GM19239 (cell line): ENCODE results near the gene SPCS3.
"Not testable (repeated sequence)": the region's sequence is repeated elsewhere in the genome, so short reads cannot be mapped to it uniquely, and the experiment has no call there.

Source experiments
- DNase-seq: peaks from one replicate; pipeline ENCODE4 v3.0.0; 2011; ENCODE audit warnings: low spot score; ENCODE audit not compliant: insufficient read length
- FAIRE-seq: peaks from 2 replicates; lab custom pipeline; 2011; peaks lifted over from hg19 to GRCh38; lab: Jason Lieb, UNC

The SPCS3 gene

DNA sequence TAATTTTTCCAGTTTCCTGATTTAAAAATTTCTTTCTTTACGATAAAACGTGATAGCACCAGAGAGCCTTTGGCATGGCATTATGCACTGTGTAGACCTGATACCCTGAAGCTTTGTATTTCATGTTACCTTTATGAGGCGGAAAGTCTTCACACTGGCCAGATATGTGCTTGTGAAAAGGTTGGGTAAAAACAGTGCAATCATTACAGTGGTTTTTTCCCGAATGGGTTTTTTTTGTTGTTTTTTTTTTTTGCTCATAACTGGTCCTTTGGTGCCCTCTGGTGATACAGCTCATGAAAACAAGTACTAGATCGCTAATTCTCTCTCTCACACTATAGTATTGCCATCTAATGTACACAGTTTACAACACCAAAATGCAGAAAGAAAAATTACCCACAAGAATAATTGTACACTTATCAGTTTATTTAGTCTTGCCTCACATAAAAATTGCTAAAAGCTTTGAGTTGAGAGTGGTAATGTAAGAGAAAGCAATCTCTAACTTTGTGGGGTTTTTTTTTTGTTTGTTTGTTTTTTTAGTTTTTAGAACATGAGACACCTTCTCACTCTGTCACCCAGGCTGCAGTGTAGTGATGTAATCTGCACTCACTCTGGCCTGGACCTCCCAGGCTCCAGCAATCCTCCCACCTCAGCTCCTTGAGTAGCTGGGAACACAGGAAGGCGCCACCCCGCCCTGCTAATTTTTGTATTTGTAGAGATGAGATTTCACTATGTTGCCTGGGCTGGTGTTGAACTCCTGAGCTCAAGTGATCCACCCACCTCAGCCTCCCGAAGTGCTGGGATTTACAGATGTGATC, 21.3 kb downstream of the SPCS3 start:
- FAIRE-seq (peak; percentile 64), DNase-seq (peak; percentile 4)

DNA sequence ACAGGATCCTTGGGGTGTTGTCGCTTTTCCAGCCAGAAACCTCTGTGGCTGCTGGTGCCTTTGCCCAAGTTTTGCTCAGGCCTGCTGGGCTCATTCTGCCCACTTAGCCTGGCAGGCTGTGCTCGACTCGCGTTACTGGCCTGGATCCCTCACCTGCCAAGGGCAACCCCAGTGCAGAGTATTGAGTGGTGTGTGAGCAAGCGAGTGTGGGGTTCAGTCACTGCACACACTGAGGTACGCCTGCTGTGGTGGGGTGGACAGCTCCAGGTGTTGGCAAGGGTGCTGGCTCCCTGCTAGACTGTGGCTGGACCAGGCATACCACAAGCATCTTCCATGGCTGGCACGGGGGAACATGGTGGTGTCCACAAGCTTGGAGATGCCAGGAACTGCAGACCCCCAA, 22.6 kb downstream of the SPCS3 start:
- no peak for FAIRE-seq
- DNase-seq: no peak

DNA sequence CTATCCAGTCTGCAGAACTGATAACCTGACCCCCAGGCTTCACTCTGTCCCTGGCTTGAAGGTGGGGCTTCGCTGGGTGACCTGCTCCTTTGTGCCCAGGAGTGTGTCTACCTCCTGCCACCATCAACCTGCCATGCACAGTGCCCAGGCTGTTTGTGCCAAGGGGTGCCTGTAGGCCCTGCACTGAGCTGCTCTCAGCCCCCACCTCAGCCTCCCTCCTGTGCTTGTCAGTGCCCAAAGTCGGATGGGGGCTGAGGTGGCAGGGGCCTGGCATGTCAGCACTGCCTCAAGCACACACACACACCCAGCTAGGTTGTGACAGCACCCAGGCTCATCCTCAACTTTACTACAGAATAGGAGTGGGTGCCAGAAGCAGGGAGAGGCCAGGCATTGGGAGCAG, 23.5 kb downstream of the SPCS3 start:
- no peak for DNase-seq
- FAIRE-seq: no peak

DNA sequence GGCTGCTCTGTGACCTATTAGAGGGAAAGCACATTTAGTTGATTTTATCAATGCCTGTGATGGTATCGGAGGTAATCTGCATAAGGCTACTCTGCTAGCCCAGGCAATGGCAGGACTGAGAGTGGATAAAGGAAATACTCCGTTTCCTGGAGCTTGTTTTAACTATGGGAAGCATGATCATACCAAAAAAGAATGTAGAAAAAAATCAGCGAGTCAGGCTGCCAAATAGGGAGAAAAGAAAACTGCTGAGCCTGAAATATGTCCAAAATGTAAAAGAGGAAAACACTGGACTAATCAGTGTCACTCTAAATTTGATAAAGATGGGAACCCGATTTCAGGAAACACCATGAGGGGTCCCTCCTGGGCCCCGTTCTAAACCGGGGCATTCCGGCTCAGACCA, 25.6 kb downstream of the SPCS3 start:
- not testable (repeated sequence) for FAIRE-seq, DNase-seq

GRCh38 chr4:176346836-176347235, 27.1 kb downstream of the SPCS3 start:
- FAIRE-seq, DNase-seq: not testable (repeated sequence)

GRCh38 chr4:176350671-176351070, 30.9 kb downstream of the SPCS3 start:
- FAIRE-seq: no peak
- DNase-seq: no peak

- FAIRE-seq: no peak
Measured at GRCh38 chr4:176354884-176355283, 35.1 kb downstream of the SPCS3 start.

DNA sequence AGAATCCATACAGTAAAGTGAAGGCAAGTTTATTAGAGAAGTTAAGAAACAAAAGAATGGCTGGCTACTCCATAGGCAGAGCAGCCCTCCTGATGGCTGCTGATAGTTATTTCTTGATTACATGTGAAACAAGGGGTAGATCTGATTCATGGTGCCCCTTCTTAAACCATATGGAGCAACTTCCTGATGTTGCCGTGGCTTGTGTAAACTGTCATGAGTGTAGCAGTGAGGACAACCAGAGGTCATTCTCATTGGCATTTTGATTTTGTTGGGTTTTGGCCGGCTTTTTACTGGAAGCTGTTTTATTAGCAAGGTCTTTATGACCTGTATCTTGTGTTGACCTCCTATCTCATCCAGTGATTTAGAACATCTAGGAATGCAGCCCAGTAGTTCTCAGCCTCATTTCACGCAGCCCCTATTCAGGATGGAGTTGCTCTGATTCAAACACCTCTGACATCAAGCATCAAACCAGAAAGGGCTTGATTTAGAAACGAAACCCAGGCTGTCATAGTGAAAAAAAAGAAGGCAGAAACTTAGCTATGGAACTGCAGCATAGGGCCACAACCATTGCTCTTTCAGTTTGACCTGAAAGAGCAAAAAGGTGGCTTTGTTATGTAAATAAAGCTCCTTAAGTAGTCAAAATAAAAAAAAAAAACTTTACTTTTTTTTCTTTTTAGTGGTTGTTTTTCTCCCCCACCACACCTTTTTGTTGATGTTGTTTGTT, 37.8 kb downstream of the SPCS3 start:
- FAIRE-seq (peak; percentile 90), DNase-seq (peak; percentile 12)

More at GRCh38 chr4:176354884-176355283, 35.1 kb downstream of the SPCS3 start:
- no peak for DNase-seq

- FAIRE-seq (no peak), DNase-seq (no peak)
Measured at GRCh38 chr4:176358083-176358469, 38.3 kb downstream of the SPCS3 start.

GRCh38 chr4:176359590-176359989, 39.8 kb downstream of the SPCS3 start:
- no peak for DNase-seq

GRCh38 chr4:176360446-176360845, 40.7 kb downstream of the SPCS3 start:
- DNase-seq: no peak
- FAIRE-seq: no peak

More at GRCh38 chr4:176359590-176359989, 39.8 kb downstream of the SPCS3 start:
- FAIRE-seq: no peak

DNA sequence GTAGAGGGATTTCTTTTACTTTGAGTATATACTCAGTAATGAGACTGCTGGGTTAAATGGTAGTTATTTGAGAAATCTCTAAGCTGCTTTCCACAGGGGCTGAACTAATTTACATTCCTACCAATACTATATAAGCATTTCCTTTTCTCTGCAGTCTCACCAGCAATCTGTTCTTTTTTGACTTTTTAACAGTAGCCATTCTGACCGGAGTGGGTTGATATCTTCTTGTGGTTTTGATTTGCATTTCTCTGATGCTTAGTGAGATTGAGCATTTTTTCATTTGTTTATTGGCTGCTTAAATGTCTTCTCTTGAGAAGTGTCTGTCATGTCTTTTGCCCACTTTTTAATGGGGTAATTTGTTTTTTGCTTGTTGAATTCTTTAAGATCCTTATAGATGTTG, 43.3 kb downstream of the SPCS3 start:
- DNase-seq: no peak

GRCh38 chr4:176367771-176368465, 48.2 kb downstream of the SPCS3 start:
- DNase-seq (no peak), FAIRE-seq (no peak)

More for the DNA sequence above, 43.3 kb downstream of the SPCS3 start:
- FAIRE-seq: no peak

GRCh38 chr4:176376032-176376614, 56.4 kb downstream of the SPCS3 start:
- FAIRE-seq (peak; percentile 51), DNase-seq (no peak)

GRCh38 chr4:176377780-176378179, 58.0 kb downstream of the SPCS3 start:
- FAIRE-seq (peak; percentile 49), DNase-seq (peak; percentile 7)

DNA sequence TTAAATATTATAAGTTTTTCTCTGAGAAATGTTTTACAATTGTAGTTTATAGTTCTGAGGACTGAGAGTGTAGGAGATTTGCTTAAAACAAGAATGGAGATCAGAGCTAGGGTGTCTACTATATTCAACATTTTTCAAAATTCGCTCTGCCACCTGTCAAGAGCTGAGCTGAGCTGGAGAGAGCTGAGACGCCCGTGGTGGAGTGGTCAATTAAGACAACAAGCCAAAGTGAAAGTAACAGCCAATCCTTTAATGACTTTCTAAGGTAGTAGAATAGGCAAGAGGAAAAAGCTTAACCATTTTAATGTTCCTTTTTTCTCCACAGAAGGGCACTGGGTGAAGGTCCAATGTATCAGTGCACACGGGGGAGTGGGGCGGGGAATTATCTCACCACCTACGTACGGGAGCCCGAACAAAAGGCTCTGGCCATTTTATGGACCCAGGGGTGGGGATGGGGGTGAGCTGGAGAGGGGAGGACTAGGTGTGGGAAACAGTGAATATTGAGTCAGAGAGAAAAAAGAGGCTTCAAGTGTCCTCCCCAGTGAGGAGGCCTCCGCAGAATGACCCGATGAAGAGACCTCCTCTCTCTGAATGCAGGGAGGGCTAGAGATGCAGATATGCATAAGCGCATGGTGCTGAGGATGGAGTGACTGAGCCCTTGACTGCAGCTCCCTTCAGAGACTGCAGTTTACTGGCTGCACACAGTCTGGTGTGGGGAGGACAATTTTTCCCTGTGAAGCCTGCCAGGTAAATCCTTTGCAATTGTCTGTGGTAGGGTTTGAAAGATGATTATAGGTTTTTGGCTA, 60.8 kb downstream of the SPCS3 start:
- DNase-seq: no peak
- no peak for FAIRE-seq
